GM12878 (cell line): ENCODE measurements around the gene NLRC5. TPM values are rescaled to one million over a fixed set of nuclear protein-coding genes. Genes with fewer than 3 reads are reported as not detected.

Experiments used
- ATAC-seq: fragments of 200-7000 bp; cut with Tn5 transposase; 3 replicates; pipeline ENCODE4 v1.9.1; 2020; ENCODE audit warnings: mild to moderate bottlenecking, moderate library complexity
- BruUV-seq: library from RNA; stranded (reverse); fragments of 400-500 nt; replicated peaks from 2 replicates; lab custom pipeline; 2021; lab: Mats Ljungman, UMichigan
- CTCF ChIA-PET: fragments of 300-600 bp; sonication (Branson Sonifier 250); formaldehyde crosslinking; extraction: SDS; loops from one replicate; lab custom pipeline; 2021; ENCODE audit warnings: inconsistent platforms; lab: Yijun Ruan, JAX
- POLR2A ChIA-PET: fragments of 350-600 bp; formaldehyde crosslinking; extraction: SDS; loops from one replicate; lab custom pipeline; 2021; ENCODE audit warnings: inconsistent platforms; lab: Charles Lee
- RAD21 ChIA-PET: fragments of 300-600 bp; sonication (Branson Sonifier 250); formaldehyde crosslinking; loops from one replicate; lab custom pipeline; 2023; ENCODE audit warnings: antibody characterized with exemption; ENCODE audit not compliant: unreplicated experiment; lab: Charles Lee
- SMC1A ChIA-PET: fragments of 300-600 bp; sonication (Branson Sonifier 250); formaldehyde crosslinking; loops from one replicate; lab custom pipeline; 2023; ENCODE audit not compliant: unreplicated experiment, uncharacterized antibody; lab: Charles Lee
- DNase-seq: peaks from one replicate; pipeline ENCODE4 v3.0.0-alpha.2; 2011; ENCODE audit warnings: low read depth, low spot score
- FAIRE-seq: peaks from 3 replicates; lab custom pipeline; 2011; peaks lifted over from hg19 to GRCh38; lab: Jason Lieb, UNC
- H2AFZ ChIP-seq: 2 replicates; pipeline ENCODE4 v1.6.0; 2011; ENCODE audit warnings: low read depth, low read length, control low read depth; ENCODE audit not compliant: control insufficient read depth
- H3K27ac ChIP-seq: 2 replicates; pipeline ENCODE4 v1.5.1; 2011; ENCODE audit warnings: control low read depth; ENCODE audit not compliant: control insufficient read depth, insufficient read depth
- H3K27me3 ChIP-seq, 2 experiments: replicated peaks in 1 of 2; 2 replicates each; pipeline versions ENCODE4 v1.6.0 to v1.6.1; 2011; ENCODE audit warnings: low read length in 1 of 2; ENCODE audit not compliant: control insufficient read depth in 2 of 2, insufficient read depth in 2 of 2
- H3K36me3 ChIP-seq, 2 experiments: 2 replicates each; pipeline ENCODE4 v1.5.1; 2011; ENCODE audit warnings: low read length in 1 of 2; ENCODE audit not compliant: control insufficient read depth in 2 of 2, insufficient read depth in 2 of 2
- H3K4me1 ChIP-seq: 2 replicates; pipeline ENCODE4 v1.6.1; 2011; ENCODE audit warnings: mild to moderate bottlenecking, low read length, moderate library complexity, mixed read lengths; ENCODE audit not compliant: control insufficient read depth, insufficient read depth
- H3K4me2 ChIP-seq: 2 replicates; pipeline ENCODE4 v1.6.0; 2011; ENCODE audit warnings: control low read depth; ENCODE audit not compliant: control insufficient read depth, insufficient read depth
- H3K4me3 ChIP-seq: fragments of 200-600 bp; sonication (generic); 2 replicates; pipeline ENCODE4 v1.5.1; 2016
- H3K79me2 ChIP-seq: 2 replicates; pipeline ENCODE4 v1.6.0; 2011; ENCODE audit warnings: low read length; ENCODE audit not compliant: control insufficient read depth, insufficient read depth
- H3K9ac ChIP-seq: 2 replicates; pipeline ENCODE4 v1.8.0; 2011; ENCODE audit warnings: low read length, control low read depth, mixed read lengths; ENCODE audit not compliant: control insufficient read depth, insufficient read depth
- H3K9me3 ChIP-seq: replicated peaks from 3 replicates; pipeline ENCODE4 v1.5.1; 2011; ENCODE audit warnings: mild to moderate bottlenecking, low read length; ENCODE audit not compliant: control insufficient read depth, insufficient read depth
- H4K20me1 ChIP-seq: 2 replicates; pipeline ENCODE4 v1.6.0; 2011; ENCODE audit not compliant: control insufficient read depth, insufficient read depth
- BACH1 ChIP-seq: fragments of 450-650 bp; IDR thresholded peaks from 2 replicates; pipeline ENCODE4 v1.6.1; 2017; ENCODE audit warnings: mild to moderate bottlenecking, borderline replicate concordance
- CHD4 ChIP-seq: fragments of 200-600 bp; sonication (generic); IDR thresholded peaks from 2 replicates; pipeline ENCODE4 v1.6.1; 2016; ENCODE audit warnings: mild to moderate bottlenecking
- CREB1 ChIP-seq: IDR thresholded peaks from 2 replicates; pipeline ENCODE4 v1.6.1; 2012; ENCODE audit warnings: low read depth, mild to moderate bottlenecking, inconsistent platforms
- ESRRA ChIP-seq: IDR thresholded peaks from 2 replicates; pipeline ENCODE4 v1.6.1; 2012; ENCODE audit warnings: mild to moderate bottlenecking, low read length, improper control_type of control experiment
- FOXM1 ChIP-seq: IDR thresholded peaks from 2 replicates; pipeline ENCODE4 v1.6.1; 2012; ENCODE audit warnings: low read depth, mild to moderate bottlenecking, inconsistent platforms, low read length, moderate library complexity
- HDAC6 ChIP-seq: fragments of 200-600 bp; sonication (generic); IDR thresholded peaks from one replicate; pipeline ENCODE4 v1.8.0; 2017; ENCODE audit warnings: antibody characterized with exemption; ENCODE audit not compliant: unreplicated experiment
- HDGF ChIP-seq: fragments of 450-650 bp; IDR thresholded peaks from 2 replicates; pipeline ENCODE4 v1.6.1; 2016; ENCODE audit warnings: antibody characterized with exemption
- KDM1A ChIP-seq: fragments of 200-600 bp; sonication (generic); IDR thresholded peaks from 2 replicates; pipeline ENCODE4 v1.6.1; 2016; ENCODE audit warnings: borderline replicate concordance
- KLF5 ChIP-seq: fragments of 450-650 bp; IDR thresholded peaks from 2 replicates; pipeline ENCODE4 v1.6.1; 2014; ENCODE audit warnings: mild to moderate bottlenecking; ENCODE audit not compliant: partially characterized antibody
- MEF2B ChIP-seq: fragments of 450-650 bp; IDR thresholded peaks from 2 replicates; pipeline ENCODE4 v1.6.1; 2018; ENCODE audit warnings: mild to moderate bottlenecking, moderate library complexity; ENCODE audit not compliant: partially characterized antibody, poor library complexity, severe bottlenecking
- MXI1 ChIP-seq: fragments of 150-350 bp; IDR thresholded peaks from 2 replicates; pipeline ENCODE4 v1.6.1; 2011; ENCODE audit warnings: low read depth, mild to moderate bottlenecking, inconsistent platforms, low read length, improper control_type of control experiment
- PML ChIP-seq: IDR thresholded peaks from 2 replicates; pipeline ENCODE4 v1.6.1; 2012; ENCODE audit warnings: low read length, inconsistent platforms
- POLR2A ChIP-seq: IDR thresholded peaks from 2 replicates; pipeline ENCODE4 v1.6.1; 2011; ENCODE audit warnings: low read depth, mild to moderate bottlenecking, low read length
- POLR2AphosphoS5 ChIP-seq: IDR thresholded peaks from 2 replicates; pipeline ENCODE4 v1.6.1; 2011; ENCODE audit warnings: mild to moderate bottlenecking, low read length, inconsistent platforms
- WGBS: methylation state at CpG from one replicate; pipeline ENCODE4 v1.1.6; 2016; ENCODE audit warnings: low lambda C conversion rate; ENCODE audit not compliant: insufficient replicate concordance, insufficient coverage; ENCODE audit errors: missing lambda C conversion rate; 5-methylcytosine and 5-hydroxymethylcytosine counted together
- in situ Hi-C: fragments of 300-500 bp; cut with MboI; formaldehyde crosslinking; loops from 9 replicates; pipeline ENCODE4 v1.14.3; 2018; ENCODE audit warnings: mixed read lengths
- intact Hi-C: fragments of 100-400 bp; cut with micrococcal nuclease; formaldehyde crosslinking; loops from one replicate; pipeline ENCODE4 v1.14.2; 2022; ENCODE audit not compliant: unreplicated experiment
- polyA plus RNA-seq, 11 experiments: library from polyadenylated mRNA; depleted of rRNA in 4 of 11; unstranded in 6 of 11; stranded (reverse) in 5 of 11; fragments of >200 nt; fragmentation: Nextera tagmentation in 4 of 11; fragmentation: Illumina TruSeq in 1 of 11; extraction: Ambion mirVana in 4 of 11; extraction: Trizol in 1 of 11; gene quantifications; 1 replicate in 1 of 11; 2 replicates in 10 of 11; pipeline versions ENCODE4 v1.2.1 to v1.2.3, GENCODE V29; 2011 to 2016; ENCODE audit warnings: inconsistent platforms in 2 of 11, missing spikeins in 2 of 11, low read depth in 1 of 11
- total RNA-seq, 4 experiments: library from RNA; depleted of rRNA in 3 of 4; stranded (reverse); fragments of >200 nt in 3 of 4; fragmentation: Illumina TruSeq in 1 of 4; extraction: Trizol in 1 of 4; gene quantifications; 2 replicates each; pipeline versions ENCODE4 v1.2.1 to v1.2.3, GENCODE V29; 2013 to 2021
- TF ChIP-seq, protein P1 (sequence below): fragments of 450-650 bp; IDR thresholded peaks from 2 replicates; pipeline ENCODE4 v1.6.1; 2017; ENCODE audit warnings: mild to moderate bottlenecking, moderate library complexity

NLRC5 gene
- total and polyA plus RNA-seq, 10 of the 15 experiments (the other 5 are each of a cell fraction or from before 2014, with no cell fraction given) = 13.1 to 105 (median 57.3) TPM

DNA sequence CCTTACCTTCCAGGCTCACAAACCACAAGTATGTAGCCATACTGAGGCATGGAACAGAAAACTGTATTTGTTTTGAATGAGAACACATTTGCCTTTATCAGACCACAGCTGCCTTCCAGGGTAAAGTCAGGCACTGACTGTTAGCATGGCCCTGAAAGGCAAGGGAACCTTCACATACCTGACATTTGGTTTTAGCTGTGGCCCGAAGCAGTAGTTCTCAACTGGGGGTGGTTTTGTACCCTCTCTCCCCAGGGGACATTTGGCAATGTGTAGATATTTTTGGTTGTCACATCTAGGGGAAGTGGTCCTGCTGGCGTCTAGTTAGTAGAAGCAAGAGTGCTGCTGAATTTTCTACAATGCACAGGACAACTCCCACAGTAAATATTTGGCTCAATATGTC is 48.3 kb upstream of the NLRC5 start (continued):
- TF ChIP-seq MXI1 = no peak
- TF ChIP-seq FOXM1 = no peak
- no peak for TF ChIP-seq KDM1A
- peak; percentile 87 for TF ChIP-seq POLR2AphosphoS5
- TF ChIP-seq CREB1 = no peak
- TF ChIP-seq, protein P1, sequence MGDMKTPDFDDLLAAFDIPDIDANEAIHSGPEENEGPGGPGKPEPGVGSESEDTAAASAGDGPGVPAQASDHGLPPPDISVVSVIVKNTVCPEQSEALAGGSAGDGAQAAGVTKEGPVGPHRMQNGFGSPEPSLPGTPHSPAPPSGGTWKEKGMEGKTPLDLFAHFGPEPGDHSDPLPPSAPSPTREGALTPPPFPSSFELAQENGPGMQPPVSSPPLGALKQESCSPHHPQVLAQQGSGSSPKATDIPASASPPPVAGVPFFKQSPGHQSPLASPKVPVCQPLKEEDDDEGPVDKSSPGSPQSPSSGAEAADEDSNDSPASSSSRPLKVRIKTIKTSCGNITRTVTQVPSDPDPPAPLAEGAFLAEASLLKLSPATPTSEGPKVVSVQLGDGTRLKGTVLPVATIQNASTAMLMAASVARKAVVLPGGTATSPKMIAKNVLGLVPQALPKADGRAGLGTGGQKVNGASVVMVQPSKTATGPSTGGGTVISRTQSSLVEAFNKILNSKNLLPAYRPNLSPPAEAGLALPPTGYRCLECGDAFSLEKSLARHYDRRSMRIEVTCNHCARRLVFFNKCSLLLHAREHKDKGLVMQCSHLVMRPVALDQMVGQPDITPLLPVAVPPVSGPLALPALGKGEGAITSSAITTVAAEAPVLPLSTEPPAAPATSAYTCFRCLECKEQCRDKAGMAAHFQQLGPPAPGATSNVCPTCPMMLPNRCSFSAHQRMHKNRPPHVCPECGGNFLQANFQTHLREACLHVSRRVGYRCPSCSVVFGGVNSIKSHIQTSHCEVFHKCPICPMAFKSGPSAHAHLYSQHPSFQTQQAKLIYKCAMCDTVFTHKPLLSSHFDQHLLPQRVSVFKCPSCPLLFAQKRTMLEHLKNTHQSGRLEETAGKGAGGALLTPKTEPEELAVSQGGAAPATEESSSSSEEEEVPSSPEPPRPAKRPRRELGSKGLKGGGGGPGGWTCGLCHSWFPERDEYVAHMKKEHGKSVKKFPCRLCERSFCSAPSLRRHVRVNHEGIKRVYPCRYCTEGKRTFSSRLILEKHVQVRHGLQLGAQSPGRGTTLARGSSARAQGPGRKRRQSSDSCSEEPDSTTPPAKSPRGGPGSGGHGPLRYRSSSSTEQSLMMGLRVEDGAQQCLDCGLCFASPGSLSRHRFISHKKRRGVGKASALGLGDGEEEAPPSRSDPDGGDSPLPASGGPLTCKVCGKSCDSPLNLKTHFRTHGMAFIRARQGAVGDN = peak; percentile 57; the same call in 1 of the 2 replicates
- TF ChIP-seq BACH1 = 0 out of 2 replicates have a peak, but pooled peaks have one; percentile 21

DNA sequence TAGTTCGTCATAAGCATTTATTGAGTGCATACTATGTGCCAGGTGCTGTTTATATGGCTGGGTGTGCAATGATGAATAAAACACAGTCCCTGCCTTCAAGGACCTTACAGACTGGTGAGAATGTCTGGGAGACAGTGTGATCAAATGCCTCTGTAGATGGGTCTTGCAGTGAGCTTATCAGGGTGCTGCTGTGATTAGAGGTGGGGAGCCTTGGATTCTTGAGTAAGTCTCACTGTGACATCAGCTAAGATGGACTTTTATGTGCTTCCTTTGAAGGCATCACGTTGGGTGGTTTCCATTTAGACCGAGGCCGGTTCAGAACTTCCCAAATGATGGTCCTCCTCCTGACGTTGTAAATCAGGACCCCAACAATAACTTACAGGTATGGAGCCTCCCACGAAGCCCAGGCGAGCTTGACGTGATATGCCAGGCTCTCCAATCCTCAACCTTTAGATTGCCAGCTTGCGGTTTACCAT is 47.5 kb upstream of the NLRC5 start:
- peaks cover 13 to 52% of the 10 kb centered on the region in 2 experiments for H3K36me3 ChIP-seq
- intact Hi-C loops = no loop called here
- H3K27ac ChIP-seq = peak overlapping the region; percentile 26; the same call in 1 of the 2 replicates
- no peak overlapping the region for H3K9ac ChIP-seq
- peak overlapping the region; percentile 46 for H3K4me2 ChIP-seq
- H3K9me3 ChIP-seq = no peaks in the 10 kb centered on the region
- in situ Hi-C loops = no loop called here
- peaks cover 9% of the 10 kb centered on the region for H3K79me2 ChIP-seq
- CTCF ChIA-PET = interaction anchor here (0.6 to 2.5 kb wide), 12 partner anchors 8 to 152 kb away, joined by 3 to 25 read pairs (median 6); no protein-coding TSS in a partner anchor
- no peak overlapping the region for H3K4me3 ChIP-seq
- no TSS peak for BruUV-seq
- RAD21 ChIA-PET = interaction anchor here (0.9 to 3.3 kb wide), 15 partner anchors 8 to 244 kb away, joined by 3 to 20 read pairs (median 4); partner anchors contain the start of genes HERPUD1, PSME3IP1 and RSPRY1
- H3K27me3 ChIP-seq = no peaks in the 10 kb centered on the region
- 5% methylated on average over 9 of the region's 9 CpGs for WGBS
- SMC1A ChIA-PET = interaction anchor here (0.9 to 4.4 kb wide), 12 partner anchors 9 to 93 kb away, joined by 3 to 40 read pairs (median 5); partner anchors contain the start of gene HERPUD1
- no peak for DNase-seq
- H4K20me1 ChIP-seq = no peaks in the 10 kb centered on the region; the same call in 1 of the 2 replicates
- ATAC-seq = peak; percentile 12
- H2AFZ ChIP-seq = no peak overlapping the region
- H3K4me1 ChIP-seq = peaks cover 65% of the 10 kb centered on the region
- no peak for FAIRE-seq
- POLR2A ChIA-PET = interaction anchor here (0.6 to 21.1 kb wide), 11 partner anchors 9 to 108 kb away, joined by 3 to 306 read pairs (median 6); partner anchors contain the start of gene HERPUD1
- TF ChIP-seq KLF5 = no peak
- TF ChIP-seq HDAC6 = no peak
- TF ChIP-seq HDGF = 0 out of 2 replicates have a peak, but pooled peaks have one; percentile 34
- TF ChIP-seq MEF2B = no peak
- no peak for TF ChIP-seq CHD4
- peak; percentile 86 for TF ChIP-seq POLR2AphosphoS5
- TF ChIP-seq, protein P1 = no peak
- peak; percentile 61 for TF ChIP-seq POLR2A
- 0 out of 2 replicates have a peak, but pooled peaks have one; percentile 22 for TF ChIP-seq PML
- TF ChIP-seq FOXM1 = no peak
- TF ChIP-seq ESRRA = no peak
